Liver (tissue), 9 donors: ENCODE data around the gene RERE. TPM values are rescaled to one million over a fixed set of nuclear protein-coding genes. Genes with fewer than 3 reads are reported as not detected.

Source experiments
- DNase-seq: peaks from one replicate; pipeline ENCODE4 v3.0.0-alpha.2; 2017; ENCODE audit warnings: low spot score
- H3K27ac ChIP-seq, 2 donors: one replicate each; pipeline ENCODE4 v1.7.0; 2013; ENCODE audit warnings: inconsistent platforms in 2 of 2, low read length in 2 of 2, control low read depth in 1 of 2, low read depth in 1 of 2, mild to moderate bottlenecking in 1 of 2
- H3K27me3 ChIP-seq, 4 donors: one replicate each; pipeline versions ENCODE4 v1.6.1 to v1.7.0; 2013; ENCODE audit warnings: low read length in 3 of 4, inconsistent platforms in 1 of 4, mild to moderate bottlenecking in 1 of 4, moderate library complexity in 1 of 4; ENCODE audit not compliant: control insufficient read depth in 4 of 4, insufficient read depth in 4 of 4
- H3K36me3 ChIP-seq, 4 donors: one replicate each; pipeline versions ENCODE4 v1.6.1 to v1.7.0; 2013; ENCODE audit warnings: low read length in 3 of 4, mild to moderate bottlenecking in 3 of 4, low read depth in 1 of 4, moderate library complexity in 1 of 4; ENCODE audit not compliant: control insufficient read depth in 4 of 4, insufficient read depth in 3 of 4
- H3K4me1 ChIP-seq, 4 donors: one replicate each; pipeline versions ENCODE4 v1.6.1 to v1.7.0; 2013; ENCODE audit warnings: low read length in 3 of 4, mild to moderate bottlenecking in 3 of 4, moderate library complexity in 1 of 4; ENCODE audit not compliant: control insufficient read depth in 4 of 4, insufficient read depth in 4 of 4
- H3K4me3 ChIP-seq, 3 donors: one replicate each; pipeline versions ENCODE4 v1.6.1 to v1.7.0; 2013; ENCODE audit warnings: low read length in 3 of 3, control low read depth in 1 of 3, low read depth in 1 of 3, mild to moderate bottlenecking in 1 of 3
- H3K9ac ChIP-seq, 2 donors: one replicate each; pipeline ENCODE4 v1.7.0; 2013; ENCODE audit warnings: low read length in 2 of 2, mild to moderate bottlenecking in 2 of 2, moderate library complexity in 2 of 2, control low read depth in 1 of 2, low read depth in 1 of 2
- H3K9me3 ChIP-seq, 4 donors: one replicate each; pipeline versions ENCODE4 v1.6.1 to v1.7.0; 2013; ENCODE audit warnings: low read length in 3 of 4; ENCODE audit not compliant: control insufficient read depth in 4 of 4
- EGR1 ChIP-seq, 2 donors: IDR thresholded peaks; 2 replicates each; pipeline ENCODE4 v1.6.1; 2016 to 2018; ENCODE audit warnings: antibody characterized with exemption in 2 of 2, low read depth in 2 of 2
- GABPA ChIP-seq, 2 donors: IDR thresholded peaks in 1 of 2; conservative IDR thresholded peaks in 1 of 2; 2 replicates each; pipeline ENCODE4 v1.6.1; 2016; ENCODE audit warnings: antibody characterized with exemption in 2 of 2, mild to moderate bottlenecking in 1 of 2, moderate library complexity in 1 of 2
- HNF4A ChIP-seq, 2 donors: conservative IDR thresholded peaks; 2 replicates each; pipeline ENCODE4 v1.6.1; 2016; ENCODE audit warnings: antibody characterized with exemption in 2 of 2, mild to moderate bottlenecking in 2 of 2
- NR2F2 ChIP-seq: IDR thresholded peaks from 2 replicates; pipeline ENCODE4 v1.6.1; 2016; ENCODE audit warnings: antibody characterized with exemption
- RAD21 ChIP-seq, 2 donors: IDR thresholded peaks; 2 replicates each; pipeline ENCODE4 v1.6.1; 2016; ENCODE audit warnings: antibody characterized with exemption in 2 of 2, mild to moderate bottlenecking in 2 of 2
- RXRA ChIP-seq, 2 donors: IDR thresholded peaks; 2 replicates each; pipeline ENCODE4 v1.6.1; 2017 to 2018; ENCODE audit warnings: antibody characterized with exemption in 2 of 2, mild to moderate bottlenecking in 1 of 2
- TAF1 ChIP-seq: conservative IDR thresholded peaks from 2 replicates; pipeline ENCODE4 v1.6.1; 2016; ENCODE audit warnings: antibody characterized with exemption, mild to moderate bottlenecking
- WGBS: extraction: QIAGEN DNeasy Blood & Tissue Kit; methylation state at CpG from one replicate; pipeline ENCODE4 v1.1.7; 2013; 5-methylcytosine and 5-hydroxymethylcytosine counted together
- polyA plus RNA-seq, 2 donors: library from polyadenylated mRNA; stranded (reverse) in 1 of 2; unstranded in 1 of 2; fragments of 200-250 nt in 1 of 2; fragments of >200 nt in 1 of 2; fragmentation: Nextera tagmentation in 1 of 2; extraction: Ambion mirVana in 1 of 2; gene quantifications; one replicate each; pipeline versions ENCODE4 v1.2.1 to v1.2.3, GENCODE V29; 2013 to 2015
- total RNA-seq, 2 donors: library from RNA; depleted of rRNA; stranded (reverse); fragments of >200 nt; gene quantifications; one replicate each; pipeline ENCODE4 v1.2.3, GENCODE V29; 2014
- TF ChIP-seq, protein P1 (sequence below): IDR thresholded peaks from 2 replicates; pipeline ENCODE4 v1.6.1; 2016; ENCODE audit warnings: antibody characterized with exemption, mild to moderate bottlenecking
- TF ChIP-seq, protein P2 (sequence below): IDR thresholded peaks from 2 replicates; pipeline ENCODE4 v1.6.1; 2016; ENCODE audit warnings: antibody characterized with exemption
- TF ChIP-seq, protein P3 (sequence below): IDR thresholded peaks from 2 replicates; pipeline ENCODE4 v1.6.1; 2016; ENCODE audit warnings: antibody characterized with exemption
- TF ChIP-seq, protein P4 (sequence below): IDR thresholded peaks from 2 replicates; pipeline ENCODE4 v1.6.1; 2016; ENCODE audit warnings: antibody characterized with exemption
- donor health status: healthy.
- donor health status: healthy.
- donor health status: healthy.
- donor health status: healthy.
- donor health status: healthy.

The RERE gene
- total and polyA plus RNA-seq, 4 donors: 9.8 to 49.1 (median 24.8) TPM

DNA sequence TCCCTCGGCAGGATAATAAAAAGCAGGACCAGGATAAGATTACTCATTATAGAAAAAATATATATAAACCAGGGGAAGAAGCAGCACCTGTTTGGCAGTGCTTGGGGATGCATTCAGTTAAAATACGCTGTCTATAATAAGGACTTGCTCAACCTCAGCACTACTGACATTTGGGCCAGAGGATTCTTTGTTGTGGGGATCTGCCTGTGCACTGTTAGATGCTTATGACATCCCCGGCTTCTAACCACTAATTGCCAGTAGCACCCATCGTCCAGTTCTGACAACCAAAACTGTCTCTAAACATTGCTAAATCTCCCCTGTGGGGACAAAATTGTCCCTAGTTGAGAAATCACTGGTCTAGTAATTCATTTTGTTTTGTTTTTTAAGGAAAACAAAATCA, 257.4 kb downstream of the RERE start:
- Histone ChIP-seq H3K27me3 (no peaks in the 10 kb centered on the region), H3K9ac (no peak overlapping the region), H3K9me3 (no peaks in the 10 kb centered on the region), H3K27ac (no peak overlapping the region), H3K4me1 (peaks cover 2 to 9% (median 5%) of the 10 kb centered on the region in 4 donors), H3K36me3 (peaks cover 0 to 2% (median 1%) of the 10 kb centered on the region in 4 donors), H3K4me3 (no peak overlapping the region)
- TF ChIP-seq RXRA (IDR thresholded peaks at IDR 0.05) (no peak), EGR1 (IDR thresholded peaks at IDR 0.05; ENCODE audit: low read depth in 2 of 2) (no peak)
- WGBS: 78% methylated on average over 4 of the region's 4 CpGs
- DNase-seq: no peak

DNA sequence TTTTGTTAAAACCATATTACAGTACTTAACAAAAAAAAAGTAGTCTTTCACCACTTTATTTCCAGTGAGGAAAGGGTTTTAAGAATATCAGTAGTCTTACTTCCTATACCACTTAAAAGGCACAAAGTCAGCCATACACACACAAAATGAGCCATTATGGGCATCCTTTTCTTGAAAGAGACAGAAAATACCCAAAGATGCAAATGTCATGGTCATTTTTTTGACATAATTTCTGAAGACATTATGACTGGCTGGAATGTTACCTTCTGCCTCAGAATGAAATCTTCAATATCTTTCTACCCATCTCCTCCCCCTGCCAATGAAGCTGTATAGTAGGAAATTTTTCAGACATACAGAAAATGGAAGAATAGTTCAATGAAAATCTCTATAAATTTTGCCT, 261.9 kb downstream of the RERE start:
- Histone ChIP-seq H3K4me1 (peaks cover 0 to 10% (median 2%) of the 10 kb centered on the region in 4 donors), H3K27ac (no peak overlapping the region), H3K36me3 (peaks cover 0 to 2% (median 1%) of the 10 kb centered on the region in 4 donors), H3K27me3 (no peaks in the 10 kb centered on the region), H3K9ac (no peak overlapping the region), H3K9me3 (no peaks in the 10 kb centered on the region), H3K4me3 (no peak overlapping the region)
- DNase-seq: no peak
- TF ChIP-seq HNF4A (conservative IDR thresholded peaks at IDR 0.05): no peak
- no peak for TF ChIP-seq NR2F2
- TF ChIP-seq RAD21 (IDR thresholded peaks at IDR 0.05): no peak
- no peak for TF ChIP-seq GABPA (IDR thresholded peaks at IDR 0.05 in 1 of 2, conservative IDR thresholded peaks at IDR 0.05 in 1 of 2)
- no peak for TF ChIP-seq RXRA (IDR thresholded peaks at IDR 0.05)
- TF ChIP-seq, protein P1, sequence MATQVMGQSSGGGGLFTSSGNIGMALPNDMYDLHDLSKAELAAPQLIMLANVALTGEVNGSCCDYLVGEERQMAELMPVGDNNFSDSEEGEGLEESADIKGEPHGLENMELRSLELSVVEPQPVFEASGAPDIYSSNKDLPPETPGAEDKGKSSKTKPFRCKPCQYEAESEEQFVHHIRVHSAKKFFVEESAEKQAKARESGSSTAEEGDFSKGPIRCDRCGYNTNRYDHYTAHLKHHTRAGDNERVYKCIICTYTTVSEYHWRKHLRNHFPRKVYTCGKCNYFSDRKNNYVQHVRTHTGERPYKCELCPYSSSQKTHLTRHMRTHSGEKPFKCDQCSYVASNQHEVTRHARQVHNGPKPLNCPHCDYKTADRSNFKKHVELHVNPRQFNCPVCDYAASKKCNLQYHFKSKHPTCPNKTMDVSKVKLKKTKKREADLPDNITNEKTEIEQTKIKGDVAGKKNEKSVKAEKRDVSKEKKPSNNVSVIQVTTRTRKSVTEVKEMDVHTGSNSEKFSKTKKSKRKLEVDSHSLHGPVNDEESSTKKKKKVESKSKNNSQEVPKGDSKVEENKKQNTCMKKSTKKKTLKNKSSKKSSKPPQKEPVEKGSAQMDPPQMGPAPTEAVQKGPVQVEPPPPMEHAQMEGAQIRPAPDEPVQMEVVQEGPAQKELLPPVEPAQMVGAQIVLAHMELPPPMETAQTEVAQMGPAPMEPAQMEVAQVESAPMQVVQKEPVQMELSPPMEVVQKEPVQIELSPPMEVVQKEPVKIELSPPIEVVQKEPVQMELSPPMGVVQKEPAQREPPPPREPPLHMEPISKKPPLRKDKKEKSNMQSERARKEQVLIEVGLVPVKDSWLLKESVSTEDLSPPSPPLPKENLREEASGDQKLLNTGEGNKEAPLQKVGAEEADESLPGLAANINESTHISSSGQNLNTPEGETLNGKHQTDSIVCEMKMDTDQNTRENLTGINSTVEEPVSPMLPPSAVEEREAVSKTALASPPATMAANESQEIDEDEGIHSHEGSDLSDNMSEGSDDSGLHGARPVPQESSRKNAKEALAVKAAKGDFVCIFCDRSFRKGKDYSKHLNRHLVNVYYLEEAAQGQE: no peak

DNA sequence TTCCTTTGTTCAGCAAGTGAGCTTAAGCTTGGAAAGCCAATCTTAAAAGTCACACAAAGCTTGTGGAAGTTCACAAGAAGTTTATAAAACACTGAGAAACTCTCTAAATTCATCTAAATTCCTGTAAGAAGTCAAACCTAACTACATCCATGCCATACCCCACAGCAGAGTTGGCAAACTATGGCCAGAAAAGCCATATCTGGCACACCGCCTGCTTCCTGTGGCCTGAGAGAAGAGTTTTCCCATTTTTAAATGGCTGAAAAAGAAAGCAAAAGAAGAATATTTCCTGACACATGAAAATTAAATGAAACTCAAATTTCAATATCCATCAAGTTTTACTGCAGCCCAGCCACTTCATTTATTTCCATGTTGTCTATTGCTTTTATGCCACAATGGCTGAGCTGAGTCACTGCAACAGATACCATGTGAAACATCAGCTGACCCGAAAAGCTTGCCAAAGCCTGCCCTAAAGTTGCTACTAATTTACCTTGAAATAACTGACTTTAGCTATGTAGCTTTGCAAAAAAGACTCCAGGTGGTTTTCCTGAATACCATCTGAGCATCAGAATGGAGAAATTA, 262.4 kb downstream of the RERE start:
- Histone ChIP-seq H3K27ac (no peak overlapping the region), H3K4me3 (no peak overlapping the region), H3K9ac (no peak overlapping the region), H3K9me3 (no peaks in the 10 kb centered on the region), H3K4me1 (peaks cover 0 to 10% (median 2%) of the 10 kb centered on the region in 4 donors), H3K27me3 (no peaks in the 10 kb centered on the region), H3K36me3 (peaks cover 0 to 2% (median 1%) of the 10 kb centered on the region in 4 donors)
- WGBS: 96% methylated on average over 2 of the region's 2 CpGs
- TF ChIP-seq, protein P1: no peak
- TF ChIP-seq EGR1 (IDR thresholded peaks at IDR 0.05; ENCODE audit: low read depth in 2 of 2) (no peak), TAF1 (no peak), GABPA (IDR thresholded peaks at IDR 0.05 in 1 of 2, conservative IDR thresholded peaks at IDR 0.05 in 1 of 2) (no peak)
- TF ChIP-seq, protein P2, sequence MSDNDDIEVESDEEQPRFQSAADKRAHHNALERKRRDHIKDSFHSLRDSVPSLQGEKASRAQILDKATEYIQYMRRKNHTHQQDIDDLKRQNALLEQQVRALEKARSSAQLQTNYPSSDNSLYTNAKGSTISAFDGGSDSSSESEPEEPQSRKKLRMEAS: no peak
- TF ChIP-seq, protein P3, sequence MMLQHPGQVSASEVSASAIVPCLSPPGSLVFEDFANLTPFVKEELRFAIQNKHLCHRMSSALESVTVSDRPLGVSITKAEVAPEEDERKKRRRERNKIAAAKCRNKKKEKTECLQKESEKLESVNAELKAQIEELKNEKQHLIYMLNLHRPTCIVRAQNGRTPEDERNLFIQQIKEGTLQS: no peak
- TF ChIP-seq, protein P4, sequence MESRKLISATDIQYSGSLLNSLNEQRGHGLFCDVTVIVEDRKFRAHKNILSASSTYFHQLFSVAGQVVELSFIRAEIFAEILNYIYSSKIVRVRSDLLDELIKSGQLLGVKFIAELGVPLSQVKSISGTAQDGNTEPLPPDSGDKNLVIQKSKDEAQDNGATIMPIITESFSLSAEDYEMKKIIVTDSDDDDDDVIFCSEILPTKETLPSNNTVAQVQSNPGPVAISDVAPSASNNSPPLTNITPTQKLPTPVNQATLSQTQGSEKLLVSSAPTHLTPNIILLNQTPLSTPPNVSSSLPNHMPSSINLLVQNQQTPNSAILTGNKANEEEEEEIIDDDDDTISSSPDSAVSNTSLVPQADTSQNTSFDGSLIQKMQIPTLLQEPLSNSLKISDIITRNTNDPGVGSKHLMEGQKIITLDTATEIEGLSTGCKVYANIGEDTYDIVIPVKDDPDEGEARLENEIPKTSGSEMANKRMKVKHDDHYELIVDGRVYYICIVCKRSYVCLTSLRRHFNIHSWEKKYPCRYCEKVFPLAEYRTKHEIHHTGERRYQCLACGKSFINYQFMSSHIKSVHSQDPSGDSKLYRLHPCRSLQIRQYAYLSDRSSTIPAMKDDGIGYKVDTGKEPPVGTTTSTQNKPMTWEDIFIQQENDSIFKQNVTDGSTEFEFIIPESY: no peak
- DNase-seq: no peak
